IPS DF 19.7 (cell line): ENCODE results near the gene MPST.
"Not testable (repeated sequence)": the region's sequence is repeated elsewhere in the genome, so short reads cannot be mapped to it uniquely, and the experiment has no call there.

Experiments used
- DNase-seq: peaks from one replicate; pipeline ENCODE4 v3.0.0-alpha.2; 2013; ENCODE audit warnings: low read depth, low spot score

MPST gene

GRCh38 chr22:37059876-37060449, 40.4 kb downstream of the MPST start:
- DNase-seq = no peak

DNA sequence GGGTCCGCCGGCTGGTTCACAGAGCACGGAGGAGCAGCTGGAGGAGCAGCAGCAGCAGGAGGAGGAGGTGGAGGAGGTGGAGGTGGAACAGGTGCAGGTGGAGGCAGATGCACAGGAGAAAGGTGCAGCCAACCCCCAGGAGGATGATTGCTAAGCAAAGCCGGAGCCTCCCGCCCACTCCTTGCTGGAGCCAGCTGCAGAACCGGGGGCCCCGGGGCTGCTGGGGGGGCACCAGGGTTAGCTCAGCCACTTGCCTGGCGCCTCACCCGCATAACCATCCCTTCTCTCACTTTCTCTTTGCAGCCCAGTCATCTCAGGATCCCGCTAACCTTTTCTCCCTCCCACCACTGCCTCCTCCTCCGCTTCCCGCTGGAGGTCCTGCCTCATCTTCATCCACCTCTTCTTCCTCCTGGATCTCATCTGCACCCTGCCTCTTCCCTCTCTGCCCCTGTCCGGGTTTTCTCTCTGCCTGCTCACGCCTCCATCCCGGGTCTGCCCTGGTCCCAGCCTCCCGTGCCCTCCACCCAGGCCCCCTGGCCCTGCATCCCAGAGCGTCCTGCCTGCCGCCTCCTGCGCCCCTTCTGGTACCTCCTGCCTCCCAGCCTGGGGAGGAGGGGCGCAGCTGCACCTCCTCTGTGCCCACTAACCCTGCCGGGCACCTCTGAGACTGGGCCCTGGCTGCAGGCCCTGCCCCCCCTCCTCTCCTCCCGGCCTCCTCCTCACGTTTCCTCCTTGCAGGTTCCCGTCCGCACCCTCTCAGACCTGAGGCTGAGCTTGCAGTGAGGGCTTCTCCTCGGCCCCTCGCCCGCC, 41.5 kb downstream of the MPST start:
- no peak for DNase-seq

DNA sequence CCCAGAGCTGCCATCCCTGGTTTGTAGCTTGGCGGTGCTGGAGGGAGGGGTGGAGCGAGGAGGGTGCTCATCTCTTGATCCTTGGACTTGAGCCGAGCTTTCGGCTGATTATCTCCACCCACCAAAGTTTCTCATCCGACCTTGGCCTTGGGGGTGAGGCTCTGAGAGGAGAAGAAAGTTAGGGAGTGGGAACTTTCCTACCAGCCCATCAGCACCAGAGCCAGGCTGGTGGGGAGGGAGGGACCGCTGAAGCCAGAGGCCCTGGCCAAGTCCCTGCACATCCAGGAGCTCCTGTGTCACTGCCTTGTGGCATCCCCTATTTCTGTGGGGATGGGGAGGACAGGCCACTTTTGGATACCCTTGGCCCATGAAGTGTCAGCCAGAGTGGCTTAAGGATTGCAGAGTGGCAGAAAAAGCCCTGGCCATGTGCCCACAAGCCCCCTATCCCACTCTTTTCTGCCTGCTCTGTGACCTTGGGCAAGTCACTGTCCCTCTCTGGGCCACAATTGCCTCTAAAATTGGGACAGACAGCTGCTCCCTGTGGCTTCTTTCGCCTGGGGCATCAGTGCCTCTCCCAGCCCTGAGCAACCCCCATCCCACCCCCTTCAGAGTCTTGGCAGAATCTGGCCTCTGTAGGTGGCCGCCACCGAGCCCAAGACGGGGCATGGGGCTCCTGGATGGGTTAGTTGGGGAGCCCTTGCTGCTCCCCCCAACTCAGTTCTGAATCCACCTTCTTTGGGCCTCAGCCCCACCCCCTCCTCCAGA, 42.3 kb downstream of the MPST start:
- no peak for DNase-seq

- DNase-seq = no peak
These were observed 42.8 kb downstream of the MPST start for GRCh38 chr22:37062376-37062675.

- no peak for DNase-seq
These were observed 43.3 kb downstream of the MPST start for GRCh38 chr22:37062702-37063381.

- DNase-seq = no peak
These were observed 44.2 kb downstream of the MPST start for GRCh38 chr22:37063431-37064420.

DNA sequence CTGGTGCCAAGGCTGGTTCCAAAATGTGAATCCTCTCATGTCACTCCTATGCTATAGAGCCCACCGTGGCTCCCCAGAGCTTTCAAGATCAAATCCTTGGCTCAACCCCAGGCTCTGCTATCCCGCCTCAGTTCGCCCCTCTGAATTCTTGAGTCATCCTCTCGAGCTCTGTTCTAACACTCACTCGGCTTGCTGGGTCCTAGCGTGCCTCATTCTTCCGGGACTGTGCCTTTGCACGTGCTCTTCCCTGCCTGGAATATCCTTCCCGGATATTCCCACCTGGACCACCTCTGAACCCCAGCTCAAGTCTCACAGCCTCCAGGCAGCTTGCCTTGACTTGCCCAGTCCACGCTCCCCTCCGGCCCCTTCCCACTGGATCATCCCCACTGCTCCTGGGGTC, 45.0 kb downstream of the MPST start:
- no peak for DNase-seq

GRCh38 chr22:37065180-37065579, 45.6 kb downstream of the MPST start:
- DNase-seq = no peak

- no peak for DNase-seq
These were observed 46.4 kb downstream of the MPST start for GRCh38 chr22:37065961-37066360.

- no peak for DNase-seq
These were observed 47.9 kb downstream of the MPST start for GRCh38 chr22:37067428-37067827.

GRCh38 chr22:37068859-37069258, 49.3 kb downstream of the MPST start:
- peak; percentile 50 for DNase-seq

DNA sequence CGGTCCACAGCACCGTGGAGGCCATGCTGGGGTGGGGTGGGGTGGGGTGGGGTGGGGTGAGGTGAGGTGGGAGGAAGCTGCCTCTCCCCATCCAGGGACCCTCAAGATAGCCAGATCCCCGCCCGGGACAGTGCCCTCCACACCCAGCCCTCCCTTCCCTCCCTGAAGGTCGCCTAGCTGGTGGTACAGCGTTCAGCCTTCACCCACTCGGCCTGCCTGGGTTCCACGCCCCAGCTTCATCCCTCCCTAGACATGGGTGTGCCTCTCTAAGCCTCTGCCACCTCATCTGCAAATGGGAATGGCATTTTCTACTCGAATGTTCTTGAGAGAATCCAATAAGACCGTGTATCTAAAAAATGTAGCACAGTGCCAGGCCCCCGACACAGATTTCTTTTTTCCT, 49.8 kb downstream of the MPST start:
- DNase-seq = no peak

GRCh38 chr22:37069719-37070118, 50.2 kb downstream of the MPST start:
- DNase-seq = no peak

GRCh38 chr22:37070334-37070733, 50.8 kb downstream of the MPST start:
- DNase-seq = no peak

GRCh38 chr22:37070744-37071143, 51.2 kb downstream of the MPST start:
- DNase-seq = no peak

GRCh38 chr22:37071850-37072592, 52.5 kb downstream of the MPST start:
- not testable (repeated sequence) for DNase-seq

GRCh38 chr22:37072673-37073072, 53.1 kb downstream of the MPST start:
- no peak for DNase-seq

- no peak for DNase-seq
These were observed 55.0 kb downstream of the MPST start for GRCh38 chr22:37074537-37074936.

- no peak for DNase-seq
These were observed 55.5 kb downstream of the MPST start for GRCh38 chr22:37075046-37075445.

GRCh38 chr22:37075822-37076433, 56.4 kb downstream of the MPST start:
- DNase-seq = no peak
